Measurements from ENCODE around the gene FOXL3.

Gene FOXL3

DNA sequence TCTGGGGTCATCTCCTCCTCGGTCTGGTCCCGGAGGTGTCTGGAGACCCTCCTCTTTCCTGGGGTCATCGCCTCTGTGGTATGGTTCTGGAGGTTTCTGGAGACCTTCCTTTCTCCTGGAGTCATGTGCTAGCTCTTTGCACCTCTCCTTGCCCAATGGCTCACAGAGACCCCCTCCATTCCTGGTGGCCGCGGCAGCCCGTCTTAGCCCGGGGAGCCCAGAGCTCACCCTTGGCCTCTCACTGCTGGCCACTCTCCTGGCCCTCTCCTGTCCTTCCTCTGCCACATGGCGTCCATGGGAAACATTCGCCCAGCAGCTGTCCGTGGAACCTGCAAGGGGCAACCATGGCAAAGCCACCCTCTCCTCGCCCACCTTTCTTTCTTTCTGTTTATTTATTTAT lies 20.2 kb upstream of the FOXL3 start:
- DNase-seq: no peak

DNA sequence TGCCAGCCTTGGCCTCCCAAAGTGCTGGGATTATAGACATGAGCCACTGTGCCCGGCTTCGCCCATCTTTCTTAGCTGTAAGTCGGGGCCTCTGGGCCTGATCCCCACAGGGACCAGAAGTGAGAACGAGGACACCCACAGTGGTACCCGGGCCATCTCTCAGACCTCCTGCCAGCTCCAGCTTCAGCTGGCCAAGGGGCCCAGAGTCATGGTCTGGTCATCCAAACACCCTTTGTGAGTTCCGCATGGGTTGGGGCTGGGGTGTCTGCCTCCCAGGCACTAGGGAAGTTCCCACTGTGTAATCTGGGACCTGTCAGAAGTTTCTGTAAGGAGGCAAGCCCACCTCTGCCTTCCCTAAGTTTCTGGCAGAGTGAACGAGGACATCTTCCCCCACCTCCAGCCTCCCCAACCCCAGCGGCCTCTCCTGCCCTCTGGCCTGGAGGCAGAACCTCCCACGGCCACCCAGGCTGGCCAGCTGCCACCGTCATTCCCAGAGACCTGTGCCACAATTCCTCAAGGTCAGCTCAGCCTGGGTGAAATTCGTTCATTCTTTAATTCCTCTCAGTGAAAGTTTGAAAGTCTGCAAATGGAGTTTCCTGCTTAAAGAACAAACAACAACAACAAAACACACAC lies 19.5 kb upstream of the FOXL3 start:
- DNase-seq: no peak

DNA sequence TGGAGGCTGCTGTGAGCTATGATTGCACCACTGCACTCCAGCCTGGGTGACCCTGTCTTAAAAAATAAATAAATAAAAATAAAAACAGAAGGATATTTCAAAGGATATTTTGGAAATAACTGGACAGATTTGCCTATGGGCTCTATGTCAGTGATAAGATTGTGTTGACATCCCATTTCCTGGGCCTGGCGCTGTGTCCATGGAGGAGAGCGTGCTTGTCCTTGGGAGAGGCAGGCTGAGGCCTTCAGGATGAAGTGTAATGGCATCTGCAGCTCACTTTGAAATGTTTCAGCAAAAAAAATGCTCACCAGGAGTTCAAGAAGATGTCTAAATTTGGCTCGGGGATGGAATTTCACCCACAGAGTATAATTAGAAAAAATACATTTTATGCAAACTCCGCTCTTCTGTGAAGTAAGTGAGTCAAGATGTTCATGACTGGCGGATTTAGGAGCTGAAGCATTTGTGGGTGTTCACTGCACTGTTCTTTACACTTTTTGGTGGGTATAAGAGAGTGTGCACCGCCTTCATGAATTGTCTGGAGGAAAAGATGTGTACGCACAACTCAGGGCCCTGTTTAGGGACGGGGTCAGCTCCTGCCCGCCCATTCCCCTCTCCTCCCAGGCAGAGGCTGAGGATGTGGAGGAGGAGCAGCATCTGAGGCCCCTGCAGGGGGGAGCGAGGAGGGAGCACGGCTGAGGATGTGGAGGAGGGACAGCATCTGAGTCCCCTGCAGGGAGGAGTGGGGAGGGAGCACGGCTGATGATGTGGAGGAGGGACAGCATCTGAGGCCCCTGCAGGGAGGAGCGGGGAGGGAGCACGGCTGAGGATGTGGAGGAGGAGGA lies 18.5 kb upstream of the FOXL3 start:
- no peak for DNase-seq

DNA sequence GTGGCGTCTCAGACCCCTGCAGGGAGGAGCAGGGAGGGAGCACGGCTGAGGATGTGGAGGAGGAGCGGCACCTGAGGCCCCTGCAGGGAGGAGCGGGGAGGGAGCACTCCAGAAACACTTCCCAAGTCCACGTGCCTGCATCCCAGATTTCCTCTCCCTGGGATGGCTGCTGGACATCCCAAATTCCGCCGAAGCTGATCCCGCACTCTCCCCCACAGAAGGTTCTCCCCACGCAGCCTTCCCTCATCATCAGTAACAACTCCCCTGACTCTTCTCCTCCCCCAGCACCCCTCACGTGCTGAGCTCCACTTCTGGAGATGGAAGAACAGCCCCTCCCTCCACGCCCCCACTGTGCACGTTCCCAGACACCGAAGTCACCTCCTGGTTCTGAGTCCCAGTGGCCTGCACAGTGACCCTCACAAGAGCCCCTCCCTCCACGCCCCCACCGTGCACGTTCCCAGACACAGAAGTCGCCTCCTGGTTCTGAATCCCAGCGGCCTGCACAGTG lies 17.8 kb upstream of the FOXL3 start:
- no peak for DNase-seq

DNA sequence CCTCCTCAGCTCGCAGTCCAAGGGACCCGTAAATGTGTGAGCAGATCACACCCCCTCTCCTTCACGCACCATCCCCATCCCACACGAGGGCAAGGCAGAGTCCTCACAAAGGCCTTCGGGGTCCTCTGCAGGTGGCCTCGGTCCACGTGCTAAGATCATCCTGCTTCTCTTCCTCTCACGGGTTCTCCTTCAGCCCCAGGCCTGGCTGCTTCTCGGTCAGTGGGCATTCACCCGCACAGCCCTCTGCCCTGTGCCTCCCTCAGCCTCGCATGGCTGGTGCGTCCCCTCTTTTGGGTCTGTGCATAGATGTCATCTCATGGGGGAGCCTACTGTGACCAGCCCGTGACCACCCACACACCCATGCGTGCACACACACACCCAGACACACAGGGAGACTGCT lies 17.3 kb upstream of the FOXL3 start:
- no peak for DNase-seq

DNA sequence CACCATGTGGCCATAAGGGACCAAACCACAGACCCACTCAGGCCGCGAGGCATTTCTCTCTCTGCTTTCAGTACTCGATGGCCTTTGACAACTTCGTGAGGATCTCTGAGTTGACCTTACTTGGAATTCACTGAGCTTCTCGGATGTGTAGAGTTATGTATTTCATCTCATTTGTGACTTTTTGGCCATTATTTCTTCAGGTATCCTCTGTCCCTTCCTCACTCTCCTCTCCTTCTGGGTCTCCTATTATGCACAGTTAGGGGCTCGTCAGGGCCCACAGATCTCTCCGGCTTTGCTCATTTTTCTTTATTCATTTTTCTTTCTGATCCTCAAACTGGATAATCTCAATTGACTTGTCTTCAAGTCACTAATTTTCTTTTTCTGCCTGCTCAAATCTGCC lies 16.6 kb upstream of the FOXL3 start:
- DNase-seq: no peak

DNA sequence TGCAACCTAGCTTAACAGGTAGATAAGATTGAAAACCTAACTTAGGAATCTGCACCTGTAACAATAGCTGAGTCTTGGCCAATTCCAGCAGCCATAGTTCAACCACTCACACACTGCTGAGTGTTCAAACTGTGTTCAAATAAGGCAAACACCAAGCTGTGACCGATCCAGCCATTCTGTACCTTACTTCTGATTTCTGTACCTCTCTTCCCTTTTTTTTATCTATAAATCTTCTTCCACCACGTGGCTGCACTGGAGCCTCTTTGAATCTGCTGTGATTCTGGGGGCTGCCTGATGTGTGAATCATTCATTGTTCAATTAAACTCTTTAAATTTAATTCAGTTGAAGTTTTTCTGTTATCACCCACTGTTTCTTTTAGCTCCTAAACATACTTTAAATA lies 15.7 kb upstream of the FOXL3 start:
- DNase-seq: no peak

DNA sequence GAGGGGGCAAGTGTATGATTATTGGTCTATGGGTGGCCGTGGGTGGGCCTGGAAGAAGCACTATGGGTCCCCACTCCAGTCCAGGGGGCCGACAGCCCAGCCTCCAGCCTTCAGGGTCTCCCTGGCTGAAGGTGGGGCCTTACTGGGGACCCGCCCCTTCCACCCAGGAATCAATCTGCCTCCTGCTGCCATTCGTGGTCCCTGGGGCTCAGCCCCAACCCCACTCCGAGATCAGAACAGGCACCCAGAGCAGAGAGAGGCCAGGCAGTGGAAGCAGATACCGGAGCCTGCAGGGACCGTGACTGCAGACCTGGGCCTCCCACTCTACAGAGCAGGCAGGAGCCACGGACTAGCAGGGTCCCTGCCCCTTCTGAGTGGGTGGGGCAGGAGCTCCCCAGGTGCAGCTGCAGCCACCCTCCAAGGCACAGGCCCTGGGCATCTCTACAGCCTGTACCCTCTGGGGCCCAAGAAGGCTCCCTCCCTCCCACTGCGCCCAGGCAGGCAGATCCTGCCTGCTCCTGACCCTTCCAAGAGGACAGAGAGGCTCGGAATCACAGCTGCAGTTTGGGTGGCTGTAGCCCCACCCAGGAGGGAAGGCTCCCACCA lies 13.6 kb upstream of the FOXL3 start:
- DNase-seq: no peak

DNA sequence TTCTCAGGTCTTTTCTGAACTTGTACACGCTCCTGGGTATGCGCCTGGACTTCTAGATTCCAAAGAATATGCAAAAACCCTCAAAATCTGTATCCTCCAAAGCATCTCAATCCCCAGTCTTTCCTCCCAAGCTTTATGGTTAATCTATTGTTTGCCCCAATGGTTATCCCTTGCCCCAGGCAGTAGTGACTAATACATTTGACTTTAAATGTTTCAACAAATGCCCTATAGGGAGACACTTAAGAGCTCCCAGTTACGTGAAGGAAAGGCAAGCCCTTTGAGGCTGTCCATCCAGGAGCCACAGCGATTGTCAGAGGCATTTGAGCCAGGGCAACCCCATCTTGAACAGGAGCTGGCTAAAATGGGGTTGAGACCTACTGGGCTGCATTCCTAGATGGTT lies 12.7 kb upstream of the FOXL3 start:
- no peak for DNase-seq

DNA sequence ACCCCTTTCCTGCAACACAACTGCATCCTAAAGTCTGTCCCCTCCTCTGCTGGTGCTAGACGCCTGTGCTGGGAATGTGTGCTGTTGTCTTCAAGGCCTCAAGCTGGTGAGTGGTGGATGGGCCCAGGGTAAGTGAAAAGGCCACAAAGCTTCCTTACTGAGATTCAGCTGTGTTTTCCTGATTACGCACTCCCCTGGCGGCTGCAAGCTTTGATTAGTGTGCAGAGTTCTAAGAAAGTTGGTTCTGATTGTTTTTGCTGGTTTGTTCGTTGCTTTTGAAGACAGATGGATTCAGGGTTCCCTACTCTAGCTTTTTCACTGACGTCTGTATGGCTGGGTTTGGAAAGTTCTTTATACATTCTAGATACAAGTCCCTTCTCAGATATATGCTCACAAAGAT lies 11.9 kb upstream of the FOXL3 start:
- no peak for DNase-seq

DNA sequence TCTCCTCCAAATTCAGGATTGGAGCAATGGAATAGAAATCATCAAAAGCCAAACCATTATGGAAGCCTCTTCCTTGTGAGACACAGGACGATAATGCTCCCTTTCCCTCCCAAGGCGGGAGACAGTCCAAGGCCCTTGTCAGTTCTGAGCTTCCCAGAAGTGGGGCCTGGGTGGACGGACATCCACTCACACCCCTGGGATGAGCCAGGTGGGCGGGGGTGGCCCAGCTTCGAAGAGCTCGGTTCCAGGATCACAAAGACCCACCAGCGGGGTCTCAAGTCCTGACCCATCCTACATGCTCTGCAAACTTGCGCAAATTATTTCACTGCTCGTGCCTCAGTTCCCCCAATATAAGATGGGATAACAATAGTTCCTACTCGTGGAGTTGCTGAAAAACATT lies 10.1 kb upstream of the FOXL3 start:
- no peak for DNase-seq

DNA sequence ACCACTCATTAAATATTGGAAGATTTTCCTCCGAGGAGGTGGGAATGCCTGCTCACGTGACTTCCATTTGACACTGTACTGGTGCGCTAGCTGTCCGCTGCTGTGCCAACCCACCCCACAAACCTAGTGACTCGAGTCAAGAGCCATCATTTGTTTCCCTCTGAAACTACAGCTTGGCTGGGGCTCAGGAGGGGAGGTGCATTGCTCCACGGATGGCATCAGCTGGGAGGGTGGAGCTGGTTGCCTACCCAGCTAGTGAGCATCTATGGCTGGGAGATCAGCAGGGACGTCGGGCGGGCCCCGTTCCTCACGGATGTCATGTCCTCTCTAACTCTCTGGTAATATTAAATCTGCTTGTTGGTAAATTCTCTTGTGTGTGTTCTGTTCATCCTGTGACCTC lies 9.5 kb upstream of the FOXL3 start:
- DNase-seq: no peak

DNA sequence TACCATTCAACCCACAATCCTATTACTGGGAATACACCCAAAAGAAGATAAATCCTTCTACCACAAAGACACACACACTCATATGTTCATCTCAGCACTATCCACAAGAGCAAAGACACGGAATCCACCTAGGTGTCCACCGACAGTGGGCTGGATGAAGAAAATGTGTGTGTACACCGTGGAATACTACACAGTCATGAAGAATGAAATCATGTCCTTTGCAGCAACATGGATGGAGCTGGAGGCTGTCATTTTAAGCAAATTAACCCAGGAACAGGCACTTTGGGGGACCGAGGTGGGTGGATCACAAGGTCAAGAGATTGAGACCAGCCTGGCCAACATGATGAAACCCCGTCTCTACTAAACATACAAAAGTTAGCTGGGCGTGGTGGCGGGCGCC lies 8.3 kb upstream of the FOXL3 start:
- no peak for DNase-seq

DNA sequence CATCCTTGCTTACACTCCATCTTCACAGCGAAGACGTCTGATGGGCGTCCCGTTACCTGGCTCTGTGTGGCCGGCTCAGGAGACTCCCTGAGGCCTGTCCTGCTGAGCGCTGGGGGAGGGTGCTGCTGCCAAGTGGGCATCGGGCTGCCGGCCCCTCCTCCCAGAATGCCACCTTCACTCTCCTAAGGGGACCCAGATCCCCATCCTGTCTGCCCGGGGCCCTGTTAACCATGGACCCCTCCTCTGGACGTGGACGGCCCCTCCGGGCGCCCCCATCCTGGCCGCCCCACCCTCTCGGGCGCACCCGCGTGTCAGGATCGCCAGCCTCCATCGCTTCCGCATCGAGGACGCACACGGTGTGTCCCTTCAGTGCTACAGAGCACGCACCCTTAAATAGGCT lies 7.3 kb upstream of the FOXL3 start:
- DNase-seq: no peak

DNA sequence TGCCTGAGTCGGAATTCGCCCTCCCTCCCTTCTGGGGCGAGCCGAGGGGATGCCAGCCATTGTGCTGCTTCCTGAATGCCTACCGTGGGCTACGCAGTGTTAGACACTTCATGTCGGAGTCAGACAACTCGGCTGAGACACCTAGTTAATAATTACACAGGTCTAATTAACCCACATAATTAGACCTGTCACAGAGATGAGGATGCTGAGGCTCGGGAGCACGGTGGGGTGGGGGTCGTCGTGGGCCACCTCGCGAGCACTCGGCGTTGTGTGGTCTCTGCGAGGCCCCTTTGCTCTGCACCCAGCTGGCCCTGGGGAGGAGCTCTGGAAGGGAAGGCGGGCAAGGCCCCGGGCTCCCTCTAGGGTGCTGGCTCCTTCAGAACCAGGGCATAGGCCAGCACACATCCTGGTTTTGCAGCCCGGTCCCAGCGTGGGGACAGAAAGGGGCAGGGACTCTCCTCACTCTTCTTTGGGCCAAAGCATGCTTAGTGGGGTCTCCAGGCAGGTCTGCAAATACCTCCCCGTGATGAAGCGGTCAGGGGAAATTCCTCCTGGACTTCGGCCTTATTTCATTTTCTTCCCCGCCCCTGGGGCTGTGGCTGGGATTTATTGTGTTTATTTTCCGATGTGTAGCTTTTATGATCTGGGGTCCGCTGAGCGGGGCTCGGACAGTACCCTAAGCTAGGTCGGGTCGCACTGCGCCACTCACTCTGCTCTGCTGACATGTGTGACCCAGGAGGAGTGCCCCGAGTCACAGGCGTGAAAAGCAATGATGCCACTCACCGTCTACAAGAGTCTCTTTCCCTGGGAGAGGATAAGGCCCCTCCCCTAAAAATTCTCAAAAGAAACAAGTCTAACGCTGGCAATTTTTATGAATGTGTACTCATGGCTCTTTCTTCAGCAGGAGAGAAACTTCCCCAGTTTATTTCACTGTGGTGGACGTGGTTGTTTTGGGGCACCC lies 4.9 kb upstream of the FOXL3 start:
- DNase-seq: no peak

DNA sequence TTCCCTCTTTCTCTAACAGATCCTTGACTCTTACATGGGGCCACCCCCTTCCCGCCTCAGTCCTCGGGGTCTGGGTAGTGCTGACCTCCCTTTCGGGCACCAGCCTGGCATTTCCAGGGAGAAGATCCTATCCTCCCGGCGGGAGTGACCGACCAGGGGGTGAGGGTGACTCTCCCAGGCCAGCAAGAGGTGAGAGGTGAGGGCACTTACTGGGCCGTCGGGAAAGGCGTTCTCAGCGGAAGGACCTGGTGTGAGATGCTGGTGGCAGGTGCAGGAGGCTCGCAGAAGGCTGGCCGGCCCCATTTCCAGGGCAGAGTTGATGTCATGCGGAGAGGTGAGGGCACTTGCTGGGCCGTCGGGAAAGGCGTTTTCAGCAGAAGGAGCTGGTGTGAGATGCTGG lies 4.2 kb upstream of the FOXL3 start:
- no peak for DNase-seq

DNA sequence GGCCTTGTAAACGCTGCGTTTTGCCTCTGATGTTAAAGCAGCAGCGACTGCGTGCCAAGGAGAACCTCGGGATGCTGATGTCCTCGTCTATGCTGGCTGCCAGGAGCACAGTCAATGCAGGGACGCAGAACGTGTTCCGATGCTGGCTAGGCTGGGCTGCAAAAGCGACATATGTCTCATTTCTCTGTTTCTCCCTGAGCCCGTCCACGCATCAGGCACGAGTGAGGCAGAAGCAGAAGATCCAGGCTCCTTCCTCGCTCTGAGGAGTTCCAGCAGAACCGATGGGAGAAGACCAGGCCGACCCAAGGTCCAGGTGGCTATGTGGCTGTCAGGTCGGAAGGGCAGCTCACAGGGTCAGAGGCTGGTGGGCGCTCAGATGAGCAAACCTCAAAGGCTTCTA lies 3.7 kb upstream of the FOXL3 start:
- DNase-seq: no peak

DNA sequence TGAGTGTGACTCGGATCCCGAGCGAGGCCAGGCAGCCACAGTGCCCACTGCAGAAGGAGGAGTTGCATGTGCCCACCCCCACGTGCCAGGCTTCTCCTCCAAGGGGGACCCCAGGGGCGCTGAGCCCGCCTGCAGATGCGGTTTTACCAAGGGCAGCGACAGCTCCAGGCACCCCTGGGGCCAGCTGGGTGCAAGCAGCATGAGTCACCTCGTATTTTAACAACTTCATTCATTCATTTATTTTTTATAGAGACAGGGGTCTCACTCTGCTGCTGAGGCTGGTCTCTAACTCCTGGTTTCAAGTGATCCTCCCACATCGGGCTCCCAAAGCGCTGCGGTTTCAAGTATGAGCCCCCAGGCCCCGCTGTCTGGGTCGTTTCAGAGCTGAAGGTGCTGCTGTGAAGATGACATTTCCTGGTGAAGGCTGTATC lies 1.3 kb upstream of the FOXL3 start:
- no peak for DNase-seq

DNA sequence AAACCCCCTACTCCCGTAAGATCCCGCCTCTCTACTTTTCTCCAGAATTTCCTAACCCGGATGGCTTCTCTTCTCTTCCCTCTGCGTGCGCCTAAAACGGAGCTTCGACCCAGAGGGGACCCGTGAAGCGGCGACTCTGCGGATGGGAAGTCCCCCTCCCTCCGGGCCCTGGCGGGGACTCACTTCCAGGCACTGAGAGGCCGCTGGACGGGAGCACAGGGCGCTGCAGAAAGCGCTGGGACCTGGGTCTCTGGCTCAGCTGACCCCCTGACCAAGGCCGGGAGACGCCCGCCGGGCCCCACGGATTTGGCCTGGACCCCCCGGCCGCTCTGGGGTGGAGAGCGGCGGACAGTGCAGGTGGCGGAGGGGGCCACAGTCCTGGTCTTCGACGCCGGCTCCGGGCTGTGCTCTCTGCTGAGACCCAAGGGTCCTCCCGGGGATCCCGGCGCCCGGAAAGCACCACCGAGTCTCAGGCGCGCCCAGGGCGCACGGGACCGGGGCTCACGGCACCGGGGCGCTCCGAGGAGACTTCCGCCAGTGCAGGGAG lies 688 bp upstream of the FOXL3 start:
- DNase-seq: no peak

DNA sequence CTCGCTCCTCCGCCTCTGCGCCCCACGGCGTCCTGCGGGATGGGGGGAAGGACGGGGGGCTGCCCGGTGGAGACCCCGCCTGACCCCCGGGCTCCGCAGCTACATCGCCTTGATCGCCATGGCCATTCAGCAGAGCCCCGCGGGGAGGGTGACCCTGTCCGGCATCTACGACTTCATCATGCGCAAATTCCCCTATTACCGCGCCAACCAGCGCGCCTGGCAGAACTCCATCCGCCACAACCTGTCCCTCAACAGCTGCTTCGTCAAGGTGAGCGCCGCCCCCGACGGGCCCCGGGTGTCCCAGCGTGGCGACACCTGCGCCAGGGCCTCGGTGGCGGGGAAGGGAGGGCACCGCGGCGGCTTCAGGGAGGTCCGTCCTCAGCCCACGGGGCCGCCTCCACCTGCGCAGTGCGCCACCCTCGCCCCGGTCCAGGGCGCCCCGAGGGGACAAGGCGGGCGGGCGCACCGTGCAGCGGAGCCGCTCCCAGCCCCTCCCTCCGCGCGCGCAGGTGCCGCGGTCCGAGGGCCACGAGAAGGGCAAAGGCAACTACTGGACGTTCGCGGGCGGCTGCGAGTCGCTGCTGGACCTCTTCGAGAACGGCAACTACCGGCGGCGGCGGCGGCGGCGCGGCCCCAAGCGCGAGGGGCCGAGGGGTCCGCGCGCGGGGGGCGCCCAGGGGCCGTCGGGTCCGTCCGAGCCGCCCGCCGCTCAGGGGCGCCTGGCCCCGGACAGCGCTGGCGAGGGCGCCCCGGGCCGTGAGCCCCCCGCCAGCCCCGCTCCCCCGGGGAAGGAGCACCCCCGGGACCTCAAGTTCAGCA lies 793 bp downstream of the FOXL3 start:
- no peak for DNase-seq

DNA sequence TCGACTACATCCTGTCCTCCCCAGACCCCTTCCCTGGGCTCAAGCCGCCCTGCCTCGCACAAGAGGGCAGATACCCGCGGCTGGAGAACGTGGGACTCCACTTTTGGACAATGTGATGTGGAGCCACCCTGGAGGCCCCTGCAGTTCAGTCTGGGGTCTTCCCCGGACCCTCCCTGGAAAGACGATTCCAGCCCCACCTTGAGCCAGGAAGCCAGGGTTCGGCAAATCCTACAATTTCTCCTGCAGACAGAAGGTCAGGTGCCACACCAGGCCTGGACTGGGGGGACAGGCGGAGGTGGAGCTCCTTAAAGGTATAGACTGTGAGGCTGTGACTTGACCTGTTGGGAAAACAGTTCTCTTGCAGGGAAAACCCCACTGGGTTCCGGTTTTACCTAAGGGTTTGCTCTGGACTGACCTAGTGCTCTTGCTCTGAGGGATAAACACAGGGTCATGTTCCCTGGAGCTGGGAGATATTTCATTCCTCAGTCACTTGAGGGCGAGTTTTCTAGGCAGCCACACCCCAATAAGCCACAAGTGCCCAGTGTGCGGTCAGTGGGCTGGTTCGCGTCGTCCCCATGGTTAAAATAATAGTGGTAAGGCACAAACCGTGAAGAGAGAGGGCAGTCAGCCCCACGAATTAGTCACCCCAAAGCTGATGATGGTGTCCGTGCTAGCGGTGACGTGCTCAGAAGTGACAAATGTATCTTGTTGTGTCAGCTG lies 1.6 kb downstream of the FOXL3 start:
- no peak for DNase-seq

All from activated CD4-positive, alpha-beta T cell treated with anti-CD3 and anti-CD28 coated beads for 4 hours (primary cell).